Activated CD4-positive, CD25-positive, alpha-beta regulatory T cell (primary cell): ENCODE measurements around the gene KIRREL3.

ENCODE experiments used
- DNase-seq, 4 experiments: peaks; one replicate each; lab custom pipeline; 2025; lab: John Stamatoyannopoulos, UW

Gene KIRREL3

DNA sequence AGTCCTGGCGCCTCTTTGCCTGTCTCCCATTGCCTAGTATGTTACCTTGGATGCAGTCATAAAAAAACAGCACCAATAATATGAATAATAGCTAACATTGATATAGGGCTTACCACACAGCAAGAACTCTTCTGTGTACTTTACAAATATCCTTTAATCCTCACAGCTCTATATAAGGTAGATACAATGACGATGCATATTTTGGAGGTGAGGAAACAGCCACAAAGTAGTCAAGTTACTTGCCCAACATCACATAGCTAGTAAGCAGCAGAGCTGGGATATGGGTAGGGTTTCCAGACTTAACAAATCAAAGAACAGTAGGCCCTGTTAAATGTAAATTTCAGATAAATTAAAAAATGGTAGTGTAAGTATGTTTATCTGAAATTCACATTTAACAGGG is 516.3 kb downstream of the KIRREL3 start:
- no peak for DNase-seq

GRCh38 chr11:126483621-126484195 is 516.9 kb downstream of the KIRREL3 start:
- no peak for DNase-seq

DNA sequence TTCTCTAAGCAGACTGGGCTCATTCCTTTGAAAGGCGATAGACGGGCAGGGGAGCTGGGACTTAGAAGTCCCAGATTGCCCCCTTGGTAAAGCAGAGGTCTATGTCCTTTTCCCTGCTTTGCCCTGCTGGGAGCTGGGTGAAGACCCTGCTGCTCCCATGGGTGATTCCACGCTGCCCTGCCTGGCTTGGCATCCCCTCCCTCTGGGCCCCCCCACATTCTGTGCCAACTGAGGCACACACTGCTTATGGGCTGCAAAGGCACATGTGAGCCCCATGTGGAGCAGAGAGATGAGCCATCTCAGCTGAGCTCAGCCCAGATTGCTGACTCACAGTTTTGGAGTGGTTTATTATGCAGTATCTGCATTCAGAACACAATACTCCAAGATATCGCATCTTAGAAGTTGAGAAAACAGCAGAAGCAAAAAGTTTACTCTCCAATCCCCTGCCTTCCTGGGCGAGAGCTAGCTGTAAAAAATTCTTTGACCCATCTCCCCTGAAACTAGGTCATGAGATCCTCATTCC is 517.9 kb downstream of the KIRREL3 start:
- no peak for DNase-seq

GRCh38 chr11:126481303-126481680 is 519.3 kb downstream of the KIRREL3 start:
- no peak for DNase-seq

GRCh38 chr11:126480410-126481302 is 519.9 kb downstream of the KIRREL3 start:
- peak in 3 of 4 experiments; percentile 13 to 41 (median 32) for DNase-seq

DNA sequence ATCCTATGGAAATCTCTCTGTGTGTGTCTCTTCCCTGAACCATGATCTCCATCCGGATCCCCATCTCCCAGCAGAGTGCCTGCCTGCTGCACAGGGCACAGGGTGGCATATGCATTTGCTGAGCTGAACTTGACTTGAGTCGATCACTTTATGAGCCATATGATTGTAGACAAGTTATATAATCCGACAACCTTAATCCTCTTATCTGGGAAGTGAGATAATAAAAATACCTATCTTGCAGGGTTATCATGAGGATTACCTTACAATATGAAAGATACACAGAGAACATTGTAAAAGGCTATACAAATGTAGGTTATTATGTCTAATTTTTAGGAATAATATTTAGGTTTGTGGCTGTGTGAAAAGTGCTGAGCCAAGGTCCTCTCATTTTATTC is 520.6 kb downstream of the KIRREL3 start:
- no peak for DNase-seq

- DNase-seq = no peak
Observed at GRCh38 chr11:126479178-126479930, 521.2 kb downstream of the KIRREL3 start.

DNA sequence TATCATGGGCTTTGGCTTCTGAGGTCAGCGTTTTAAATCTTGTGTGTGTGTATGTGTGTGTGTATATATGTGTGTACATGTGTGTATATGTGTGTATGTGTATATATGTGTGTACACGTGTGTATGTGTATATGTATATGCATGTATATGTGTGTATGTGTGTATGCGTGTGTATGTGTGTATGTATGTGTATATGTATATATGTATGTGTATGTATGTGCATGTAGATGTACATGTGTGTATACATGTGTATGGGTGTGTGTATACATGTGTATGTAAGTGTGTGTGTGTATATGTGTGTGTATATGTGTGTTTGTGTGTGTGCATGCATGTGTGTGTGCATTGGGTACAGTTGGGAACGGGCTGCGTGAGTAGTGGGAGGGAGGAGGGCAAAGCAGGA is 522.1 kb downstream of the KIRREL3 start:
- DNase-seq = no peak

GRCh38 chr11:126477535-126478305 is 522.9 kb downstream of the KIRREL3 start:
- DNase-seq = no peak

- DNase-seq = no peak
Observed at GRCh38 chr11:126476977-126477376, 523.6 kb downstream of the KIRREL3 start.

GRCh38 chr11:126476266-126476924 is 524.2 kb downstream of the KIRREL3 start:
- no peak for DNase-seq

- no peak for DNase-seq
Observed at GRCh38 chr11:126475014-126475991, 525.3 kb downstream of the KIRREL3 start.

- DNase-seq = no peak
Observed at GRCh38 chr11:126474220-126474619, 526.4 kb downstream of the KIRREL3 start.

DNA sequence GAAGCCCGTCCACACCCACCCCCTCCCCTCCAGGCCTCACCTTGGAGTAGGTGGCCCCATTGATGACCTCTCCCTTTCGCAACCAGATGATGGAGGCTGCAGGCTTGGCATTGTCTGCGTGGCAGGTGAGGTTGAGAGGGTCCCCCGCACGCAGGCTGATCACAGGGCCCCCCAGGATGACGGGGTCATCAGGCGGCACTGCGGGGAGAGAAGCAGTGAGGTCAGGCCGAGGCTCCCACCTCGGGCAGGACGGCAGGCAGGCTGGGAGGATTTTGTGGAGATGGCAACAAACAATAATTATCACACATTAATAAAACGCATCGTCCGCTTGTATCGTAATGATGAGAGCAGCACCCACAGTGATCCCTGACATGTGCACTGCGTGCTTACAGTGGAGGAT is 527.3 kb downstream of the KIRREL3 start:
- DNase-seq = no peak

GRCh38 chr11:126469311-126469710 is 531.3 kb downstream of the KIRREL3 start:
- DNase-seq = no peak

DNA sequence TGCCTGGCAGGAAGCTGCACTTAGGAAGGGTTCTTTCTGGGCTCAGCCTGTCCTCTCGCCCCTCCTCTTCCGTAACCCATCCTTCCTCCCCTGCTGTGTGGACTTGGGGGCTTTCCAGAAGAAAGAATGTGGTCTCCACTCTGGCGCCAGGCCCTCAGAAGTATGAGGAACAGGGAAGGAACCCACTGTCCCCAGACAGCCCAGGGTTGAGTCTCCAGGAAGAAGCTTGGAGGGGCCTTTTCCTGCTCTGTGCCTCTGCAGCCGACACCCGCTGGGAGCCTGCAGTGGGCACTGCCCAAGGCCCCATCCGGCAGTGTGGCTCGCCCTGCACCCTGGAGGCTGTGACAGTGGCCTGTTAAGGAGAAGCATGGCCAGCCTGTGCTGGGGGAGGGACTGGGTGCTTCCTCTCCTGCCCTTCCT is 532.5 kb downstream of the KIRREL3 start:
- no peak for DNase-seq

GRCh38 chr11:126467471-126467870 is 533.1 kb downstream of the KIRREL3 start:
- no peak for DNase-seq

- no peak for DNase-seq
Observed at GRCh38 chr11:126467046-126467370, 533.6 kb downstream of the KIRREL3 start.

DNA sequence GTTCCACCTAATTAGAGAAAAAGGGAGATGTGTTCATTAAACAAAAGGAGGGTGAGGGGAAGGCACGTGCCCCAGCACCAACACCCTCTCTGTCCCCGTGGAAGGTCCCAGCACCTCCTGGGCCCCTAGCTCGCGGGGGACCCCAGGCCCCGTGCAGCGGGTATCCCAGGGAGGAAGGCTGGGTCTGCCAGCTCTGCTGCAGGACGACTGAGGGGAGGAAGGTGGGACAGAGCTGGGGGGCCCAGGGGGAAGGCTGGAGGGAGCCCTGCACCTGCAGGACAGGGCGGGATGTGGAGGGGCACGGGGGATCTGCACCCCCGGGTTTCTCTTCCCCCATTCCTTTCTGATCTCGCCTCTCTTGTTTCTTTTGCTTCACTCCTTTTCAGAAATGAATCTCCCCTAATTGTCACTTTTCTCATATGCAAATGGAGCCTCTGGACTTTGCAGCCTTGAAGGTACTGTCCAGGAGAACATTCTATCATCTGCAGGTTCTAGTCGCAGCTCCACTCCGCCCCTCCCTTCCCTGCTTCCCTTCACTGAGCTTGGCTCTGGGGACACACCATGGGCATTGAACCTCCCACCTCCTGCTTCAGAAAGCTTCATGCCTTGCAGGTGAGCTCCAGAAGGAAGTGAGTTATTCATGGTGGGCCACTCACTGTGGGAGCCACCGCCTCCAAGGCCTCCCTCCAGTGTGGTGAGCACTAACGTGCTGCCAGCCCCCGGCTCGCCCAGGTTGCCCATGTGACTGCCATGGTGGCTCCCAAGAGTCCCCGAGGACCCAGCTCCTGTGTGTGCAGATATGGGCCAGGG is 534.1 kb downstream of the KIRREL3 start:
- DNase-seq = no peak
